ENCODE data around the gene SOX8.

DNA sequence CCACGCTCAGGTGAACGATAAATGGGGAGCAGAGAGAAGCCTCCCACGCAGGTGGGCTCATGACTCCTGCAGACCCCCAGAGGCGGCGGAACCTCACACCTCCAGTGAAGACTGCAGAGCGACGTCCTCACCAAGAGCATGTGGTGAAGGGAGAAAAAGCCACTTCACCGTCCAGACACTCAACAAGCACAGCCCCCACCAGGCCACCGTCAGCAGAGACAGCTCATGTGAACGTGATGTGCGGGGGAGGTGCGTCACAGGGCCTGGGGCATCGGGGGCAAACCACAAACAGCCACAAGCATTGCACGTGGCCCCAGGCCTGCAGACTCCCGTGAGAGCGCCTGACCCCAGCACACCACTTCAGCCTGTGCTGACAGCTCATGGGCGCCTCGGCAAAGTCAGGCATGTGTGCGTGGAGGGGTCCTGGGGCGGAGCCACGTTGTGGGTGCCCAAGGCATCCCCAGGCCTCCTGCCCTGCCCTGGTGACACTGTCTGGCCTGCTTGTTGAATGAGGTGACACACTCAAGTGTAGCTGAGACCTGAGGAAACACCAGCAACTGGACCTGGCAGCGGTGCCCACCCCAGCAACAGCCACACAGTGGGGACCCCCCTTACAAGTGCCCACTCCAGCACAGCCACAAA lies 29.8 kb upstream of the SOX8 start:
- TF ChIP-seq CTCF (IDR thresholded peaks at IDR 0.05; ENCODE audit: low read length) (no peak), EZH2 (IDR thresholded peaks at IDR 0.05; ENCODE audit: borderline replicate concordance, low read length) (no peak)
